ENCODE data around the gene NEK6. TPM values are rescaled to one million over a fixed set of nuclear protein-coding genes. Genes with fewer than 3 reads are reported as not detected.

The NEK6 gene
- total RNA-seq, 4 donors from 2014 or later = 14.1 to 21.9 (median 15.1) TPM

- Histone ChIP-seq H3K4me1 (no peaks in the 10 kb centered on the region), H3K27ac (replicated peaks in 1 of 4) (no peak overlapping the region), H3K36me3 (peaks cover 0 to 91% (median 77%) of the 10 kb centered on the region in 4 donors), H3K27me3 (no peaks in the 10 kb centered on the region), H3K9me3 (no peaks in the 10 kb centered on the region), H3K4me3 (no peak overlapping the region)
- no peak for TF ChIP-seq POLR2A (IDR thresholded peaks at IDR 0.05; ENCODE audit: low read depth)
- TF ChIP-seq EP300 (IDR thresholded peaks at IDR 0.05) = no peak
- no peak for TF ChIP-seq CTCF (IDR thresholded peaks at IDR 0.05)
- no peak for TF ChIP-seq POLR2AphosphoS5 (IDR thresholded peaks at IDR 0.05)
- 87% methylated on average over 22 of the region's 29 CpGs for WGBS
- no peak for DNase-seq (ENCODE audit: extremely low spot score)
- intact Hi-C loops (cut with DNase I) = no loop called here
Observed at GRCh38 chr9:124330011-124330697, 72.4 kb downstream of the NEK6 start.

GRCh38 chr9:124331580-124331979 is 73.8 kb downstream of the NEK6 start:
- no peaks in the 10 kb centered on the region for H3K4me1 ChIP-seq
- intact Hi-C loops (cut with DNase I) = no loop called here
- no peaks in the 10 kb centered on the region for H3K27me3 ChIP-seq
- DNase-seq (ENCODE audit: extremely low spot score) = no peak
- WGBS = 89% methylated on average over 9 of the region's 11 CpGs
- H3K27ac ChIP-seq (replicated peaks in 1 of 4) = no peak overlapping the region
- H3K36me3 ChIP-seq = peaks cover 0 to 88% (median 68%) of the 10 kb centered on the region in 4 donors
- H3K4me3 ChIP-seq = no peak overlapping the region
- TF ChIP-seq CTCF (IDR thresholded peaks at IDR 0.05) = no peak
- H3K9me3 ChIP-seq = no peaks in the 10 kb centered on the region

- no peaks in the 10 kb centered on the region for H3K27me3 ChIP-seq
- WGBS = 68% methylated on average over 17 of the region's 28 CpGs
- H3K9me3 ChIP-seq = peaks cover 0 to 8% (median 4%) of the 10 kb centered on the region in 4 donors
- no peak for DNase-seq (ENCODE audit: extremely low spot score)
- H3K4me3 ChIP-seq = no peak overlapping the region
- peaks cover 4 to 88% (median 61%) of the 10 kb centered on the region in 4 donors for H3K36me3 ChIP-seq
- intact Hi-C loops (cut with DNase I) = no loop called here
- TF ChIP-seq EP300 (IDR thresholded peaks at IDR 0.05) (no peak), POLR2AphosphoS5 (IDR thresholded peaks at IDR 0.05) (no peak), CTCF (IDR thresholded peaks at IDR 0.05) (no peak), POLR2A (IDR thresholded peaks at IDR 0.05; ENCODE audit: low read depth) (no peak)
- H3K27ac ChIP-seq (replicated peaks in 1 of 4) = no peak overlapping the region
- H3K4me1 ChIP-seq = no peaks in the 10 kb centered on the region
Observed at GRCh38 chr9:124332361-124333202, 74.8 kb downstream of the NEK6 start.

- Histone ChIP-seq H3K27me3 (no peaks in the 10 kb centered on the region), H3K9me3 (peaks cover 0 to 11% (median 6%) of the 10 kb centered on the region in 4 donors), H3K27ac (replicated peaks in 1 of 4) (no peak overlapping the region), H3K36me3 (peaks cover 8 to 88% (median 58%) of the 10 kb centered on the region in 4 donors), H3K4me1 (no peaks in the 10 kb centered on the region), H3K4me3 (no peak overlapping the region)
- 94% methylated on average over 7 of the region's 7 CpGs for WGBS
- no peak for TF ChIP-seq EP300 (IDR thresholded peaks at IDR 0.05)
- TF ChIP-seq POLR2A (IDR thresholded peaks at IDR 0.05; ENCODE audit: low read depth) = no peak
- no peak for TF ChIP-seq CTCF (IDR thresholded peaks at IDR 0.05)
- no peak for TF ChIP-seq POLR2AphosphoS5 (IDR thresholded peaks at IDR 0.05)
- intact Hi-C loops (cut with DNase I) = no loop called here
- DNase-seq (ENCODE audit: extremely low spot score) = no peak
Observed at GRCh38 chr9:124333203-124333579, 75.4 kb downstream of the NEK6 start.

Measured in esophagus muscularis mucosa (tissue), 4 donors.